HCT116 (cell line): Measurements from ENCODE around the gene LCT. TPM values are rescaled to one million over a fixed set of nuclear protein-coding genes. Genes with fewer than 3 reads are reported as not detected.

ENCODE experiments used
- ATAC-seq: fragments of 200-7000 bp; cut with Tn5 transposase; 2 replicates; pipeline ENCODE4 v1.9.1; 2020; ENCODE audit warnings: mild to moderate bottlenecking, moderate library complexity
- BruUV-seq: library from RNA; stranded (reverse); fragments of 400-500 nt; replicated peaks from 2 replicates; lab custom pipeline; 2021; lab: Mats Ljungman, UMichigan
- CTCF ChIA-PET: fragments of 300-600 bp; sonication (Branson Sonifier 250); formaldehyde crosslinking; loops from one replicate; lab custom pipeline; 2021; ENCODE audit warnings: antibody characterized with exemption; lab: Charles Lee
- POLR2A ChIA-PET: fragments of 300-600, 350-600 bp; sonication (Branson Sonifier 250); formaldehyde crosslinking; loops from one replicate; lab custom pipeline; 2021; ENCODE audit warnings: antibody characterized with exemption; lab: Charles Lee
- RAD21 ChIA-PET, 2 experiments: fragments of 300-600 bp; sonication (Branson Sonifier 250); formaldehyde crosslinking; loops; one replicate each; lab custom pipeline; 2023; ENCODE audit warnings: low total read pairs in 2 of 2; ENCODE audit not compliant: uncharacterized antibody in 2 of 2, unreplicated experiment in 2 of 2, low non-redundant PET in 1 of 2; lab: Charles Lee
- DNase-seq: peaks from one replicate; pipeline ENCODE4 v3.0.0-alpha.2; 2010; ENCODE audit warnings: low read depth, low spot score
- H2AFZ ChIP-seq: fragments of 200-600 bp; shearing (Covaris generic), sonication (generic); 2 replicates; pipeline ENCODE4 v1.6.1; 2017; ENCODE audit warnings: low read depth, mixed run types, mixed read lengths, antibody characterized with exemption, low read length; ENCODE audit not compliant: poor library complexity, severe bottlenecking
- H3K27ac ChIP-seq: 2 replicates; pipeline ENCODE4 v1.5.1; 2012; ENCODE audit warnings: low read depth, low read length
- H3K27me3 ChIP-seq: fragments of 200-600 bp; sonication (generic); 2 replicates; pipeline ENCODE4 v1.6.1; 2016; ENCODE audit warnings: mixed run types, low read length, mixed read lengths; ENCODE audit not compliant: insufficient read depth
- H3K36me3 ChIP-seq, 2 experiments: fragments of 200-500 bp in 1 of 2; fragments of 200-600 bp in 1 of 2; sonication (Bioruptor generic) in 1 of 2; sonication (generic) in 1 of 2; 2 replicates each; pipeline versions ENCODE4 v1.5.1 to v1.6.1; 2014 to 2016; ENCODE audit warnings: low read length in 2 of 2, inconsistent platforms in 1 of 2, mixed read lengths in 1 of 2, mixed run types in 1 of 2; ENCODE audit not compliant: insufficient read depth in 2 of 2, control insufficient read depth in 1 of 2
- H3K4me1 ChIP-seq, 2 experiments: fragments of 200-600 bp in 1 of 2; sonication (generic) in 1 of 2; 2 replicates each; pipeline versions ENCODE4 v1.5.1 to v1.6.1; 2012 to 2017; ENCODE audit warnings: low read length in 2 of 2, inconsistent platforms in 1 of 2, mild to moderate bottlenecking in 1 of 2, mixed read lengths in 1 of 2, mixed run types in 1 of 2, moderate library complexity in 1 of 2; ENCODE audit not compliant: insufficient read depth in 2 of 2, control insufficient read depth in 1 of 2
- H3K4me2 ChIP-seq: fragments of 200-600 bp; sonication (generic); 2 replicates; pipeline ENCODE4 v1.6.1; 2017; ENCODE audit warnings: mixed run types, low read length, mixed read lengths
- H3K4me3 ChIP-seq, 2 experiments: fragments of 200-600 bp in 1 of 2; sonication (generic) in 1 of 2; replicated peaks in 1 of 2; 2 replicates each; pipeline ENCODE4 v1.5.1; 2011 to 2016; ENCODE audit warnings: low read length in 2 of 2, control low read depth in 1 of 2, low read depth in 1 of 2, mild to moderate bottlenecking in 1 of 2, mixed read lengths in 1 of 2, mixed run types in 1 of 2
- H3K79me2 ChIP-seq: fragments of 200-600 bp; sonication (generic); 2 replicates; pipeline ENCODE4 v1.6.1; 2017; ENCODE audit warnings: mild to moderate bottlenecking, mixed run types, low read length, moderate library complexity, mixed read lengths; ENCODE audit not compliant: insufficient read depth
- H3K9ac ChIP-seq: fragments of 200-600 bp; sonication (generic); 2 replicates; pipeline ENCODE4 v1.6.1; 2016; ENCODE audit warnings: low read length, mixed read lengths
- H3K9me2 ChIP-seq: fragments of 200-600 bp; sonication (generic), shearing (Covaris generic); 2 replicates; pipeline ENCODE4 v1.6.1; 2017; ENCODE audit warnings: mixed run types, mild to moderate bottlenecking, moderate library complexity; ENCODE audit not compliant: insufficient read depth
- H3K9me3 ChIP-seq, 2 experiments: fragments of 200-500 bp in 1 of 2; fragments of 200-600 bp in 1 of 2; sonication (Bioruptor generic) in 1 of 2; sonication (generic) in 1 of 2; 2 replicates each; pipeline ENCODE4 v1.6.1; 2014 to 2017; ENCODE audit warnings: low read length in 2 of 2, mixed read lengths in 2 of 2, inconsistent platforms in 1 of 2, low read depth in 1 of 2, mild to moderate bottlenecking in 1 of 2, mixed run types in 1 of 2, moderate library complexity in 1 of 2; ENCODE audit not compliant: control insufficient read depth in 1 of 2, insufficient read depth in 1 of 2
- H4K20me1 ChIP-seq: fragments of 200-600 bp; sonication (generic), shearing (Covaris generic); 2 replicates; pipeline ENCODE4 v1.6.1; 2017; ENCODE audit warnings: mixed run types, mild to moderate bottlenecking, moderate library complexity; ENCODE audit not compliant: insufficient read depth
- CEBPB ChIP-seq: IDR thresholded peaks from 2 replicates; pipeline ENCODE4 v1.6.1; 2012; ENCODE audit warnings: low read depth
- CTCF ChIP-seq, 3 experiments: fragments of 200-600 bp in 1 of 3; sonication (generic) in 1 of 3; IDR thresholded peaks in 2 of 3; conservative IDR thresholded peaks in 1 of 3; 2 replicates each; pipeline ENCODE4 v1.5.1; 2012 to 2017; ENCODE audit warnings: low read depth in 2 of 3, low read length in 2 of 3, antibody characterized with exemption in 1 of 3, borderline replicate concordance in 1 of 3, control low read depth in 1 of 3, mild to moderate bottlenecking in 1 of 3, mixed read lengths in 1 of 3, mixed run types in 1 of 3, moderate library complexity in 1 of 3; ENCODE audit not compliant: insufficient read depth in 1 of 3
- ELF1 ChIP-seq: IDR thresholded peaks from 2 replicates; pipeline ENCODE4 v1.6.1; 2012; ENCODE audit warnings: low read depth, borderline replicate concordance
- EZH2phosphoT487 ChIP-seq: fragments of 200-600 bp; IDR thresholded peaks from 2 replicates; pipeline ENCODE4 v1.6.1; 2018; ENCODE audit warnings: antibody characterized with exemption, borderline replicate concordance
- JUND ChIP-seq: IDR thresholded peaks from 2 replicates; pipeline ENCODE4 v1.6.1; 2012
- POLR2A ChIP-seq: IDR thresholded peaks from 2 replicates; pipeline ENCODE4 v1.7.0; 2011; ENCODE audit warnings: borderline replicate concordance; ENCODE audit not compliant: insufficient read depth, insufficient read length; ENCODE audit errors: extremely low read depth
- RAD21 ChIP-seq: IDR thresholded peaks from 2 replicates; pipeline ENCODE4 v1.6.1; 2012; ENCODE audit warnings: low read depth, mild to moderate bottlenecking
- SIN3A ChIP-seq: IDR thresholded peaks from 2 replicates; pipeline ENCODE4 v1.6.1; 2012; ENCODE audit warnings: low read depth
- YY1 ChIP-seq: IDR thresholded peaks from 2 replicates; pipeline ENCODE4 v1.6.1; 2011; ENCODE audit warnings: low read length, low read depth, moderate library complexity, mild to moderate bottlenecking; ENCODE audit not compliant: insufficient replicate concordance; ENCODE audit errors: extremely low read depth
- intact Hi-C: fragments of 100-400 bp; cut with micrococcal nuclease; formaldehyde crosslinking; loops from 2 replicates; pipeline ENCODE4 v1.10.0; 2022
- total RNA-seq: library from RNA; stranded (reverse); gene quantifications from one replicate; pipeline ENCODE4 v1.2.1, GENCODE V29; 2021; ENCODE audit not compliant: unreplicated experiment

LCT gene
- total RNA-seq, 1 experiment from 2014 or later = 0.12 TPM

- no peaks in the 10 kb centered on the region for H3K4me1 ChIP-seq
- ChIA-PET RAD21 (no interaction called here), CTCF (interaction anchor here (1.2 kb wide), 1 partner anchor 829 kb away, joined by 3 read pairs; no protein-coding TSS in a partner anchor), POLR2A (no interaction called here)
- H3K9me2 ChIP-seq = no peaks in the 10 kb centered on the region
- no peak overlapping the region for H3K4me3 ChIP-seq
- no TSS peak for BruUV-seq
- no peak for TF ChIP-seq POLR2A
- no peak for TF ChIP-seq YY1
- no peak for TF ChIP-seq CEBPB
- TF ChIP-seq RAD21 = no peak
- TF ChIP-seq EZH2phosphoT487 = no peak
- no peak for TF ChIP-seq JUND
- no peak for TF ChIP-seq ELF1
- no peak for TF ChIP-seq SIN3A
- no peak for ATAC-seq
- no peak overlapping the region for H3K27ac ChIP-seq
- no peaks in the 10 kb centered on the region for H4K20me1 ChIP-seq
- intact Hi-C loops = loop anchor here (10.0 kb wide), 1 partner anchor 567 kb away; no protein-coding TSS in a partner anchor
- H3K9me3 ChIP-seq = no peaks in the 10 kb centered on the region
- H2AFZ ChIP-seq = no peak overlapping the region
- no peaks in the 10 kb centered on the region for H3K27me3 ChIP-seq
- no peak for DNase-seq
- no peaks in the 10 kb centered on the region for H3K36me3 ChIP-seq
- H3K4me2 ChIP-seq = no peak overlapping the region
- no peak overlapping the region for H3K9ac ChIP-seq
- H3K79me2 ChIP-seq = no peaks in the 10 kb centered on the region
Observed at GRCh38 chr2:135817951-135818350, 19.0 kb downstream of the LCT start.

- BruUV-seq = no TSS peak
- Histone ChIP-seq H3K27ac (no peak overlapping the region), H3K9ac (no peak overlapping the region), H3K4me3 (no peak overlapping the region), H3K36me3 (no peaks in the 10 kb centered on the region), H2AFZ (no peak overlapping the region), H3K4me1 (no peaks in the 10 kb centered on the region), H3K4me2 (no peak overlapping the region), H3K79me2 (no peaks in the 10 kb centered on the region), H3K27me3 (no peaks in the 10 kb centered on the region), H4K20me1 (no peaks in the 10 kb centered on the region), H3K9me3 (no peaks in the 10 kb centered on the region), H3K9me2 (no peaks in the 10 kb centered on the region)
- intact Hi-C loops = loop anchor here (10.0 kb wide), 1 partner anchor 567 kb away; no protein-coding TSS in a partner anchor
- ATAC-seq = no peak
- POLR2A ChIA-PET = no interaction called here
- TF ChIP-seq CTCF (IDR thresholded peaks at IDR 0.05 in 2 of 3, conservative IDR thresholded peaks at IDR 0.05 in 1 of 3; ENCODE audit: borderline replicate concordance in 1 of 3, insufficient read depth in 1 of 3, low read depth in 2 of 3, low read length in 2 of 3) = no peak
- CTCF ChIA-PET = no interaction called here
- no peak for DNase-seq
- RAD21 ChIA-PET = no interaction called here
Observed at GRCh38 chr2:135817466-135817865, 19.5 kb downstream of the LCT start.
